H1 (cell line): ENCODE results near the gene NFIC. TPM values are rescaled to one million over a fixed set of nuclear protein-coding genes. Genes with fewer than 3 reads are reported as not detected.

Source experiments
- CTCF ChIA-PET: fragments of 300-600 bp; sonication (Branson Sonifier 250); formaldehyde crosslinking; loops from one replicate; lab custom pipeline; 2021; ENCODE audit not compliant: partially characterized antibody; lab: Charles Lee
- POLR2A ChIA-PET: fragments of 300-600 bp; sonication (Branson Sonifier 250); formaldehyde crosslinking; loops from one replicate; lab custom pipeline; 2021; ENCODE audit warnings: inconsistent platforms; ENCODE audit not compliant: partially characterized antibody; lab: Charles Lee
- DNase-seq, 2 experiments: peaks; one replicate each; pipeline versions ENCODE4 v3.0.0 to v3.0.0-alpha.2; 2010 to 2022; ENCODE audit warnings: low spot score in 2 of 2, low read depth in 1 of 2, mixed read lengths in 1 of 2
- FAIRE-seq: peaks from 2 replicates; lab custom pipeline; 2011; peaks lifted over from hg19 to GRCh38; lab: Jason Lieb, UNC
- H2AFZ ChIP-seq: 2 replicates; pipeline ENCODE4 v1.8.1; 2012; ENCODE audit warnings: low read length, inconsistent platforms
- H2AK5ac ChIP-seq: 2 replicates; pipeline ENCODE4 v1.6.1; 2013; ENCODE audit warnings: low read depth, low read length
- H2BK120ac ChIP-seq: replicated peaks from 2 replicates; pipeline ENCODE3; 2013; ENCODE audit warnings: low read depth, low read length, inconsistent platforms
- H2BK12ac ChIP-seq: 2 replicates; pipeline ENCODE4 v1.6.1; 2013; ENCODE audit warnings: low read depth, low read length
- H2BK15ac ChIP-seq: 2 replicates; pipeline ENCODE4 v1.6.1; 2013; ENCODE audit warnings: low read length
- H2BK20ac ChIP-seq: 2 replicates; pipeline ENCODE4 v1.6.1; 2013; ENCODE audit warnings: low read length
- H2BK5ac ChIP-seq: 2 replicates; pipeline ENCODE4 v1.6.1; 2013; ENCODE audit warnings: low read depth, low read length
- H3K14ac ChIP-seq: 2 replicates; pipeline ENCODE4 v1.6.1; 2013; ENCODE audit warnings: inconsistent platforms; ENCODE audit not compliant: insufficient read length
- H3K18ac ChIP-seq: 2 replicates; pipeline ENCODE4 v1.6.1; 2013; ENCODE audit warnings: low read length; ENCODE audit errors: extremely low read depth
- H3K23ac ChIP-seq: 2 replicates; pipeline ENCODE4 v1.6.1; 2013; ENCODE audit warnings: inconsistent platforms; ENCODE audit not compliant: insufficient read length
- H3K23me2 ChIP-seq: 2 replicates; pipeline ENCODE4 v1.6.1; 2013; ENCODE audit warnings: low read depth, low read length
- H3K27ac ChIP-seq: 2 replicates; pipeline ENCODE4 v1.6.1; 2011; ENCODE audit warnings: low read depth, low read length, inconsistent platforms
- H3K27me3 ChIP-seq, 4 experiments: replicated peaks in 1 of 4; 1 replicate in 1 of 4; 2 replicates in 3 of 4; pipeline versions ENCODE4 v1.6.1 to v1.8.1; 2011 to 2013; ENCODE audit warnings: low read length in 3 of 4, mild to moderate bottlenecking in 3 of 4, inconsistent platforms in 2 of 4, mixed read lengths in 2 of 4, moderate library complexity in 1 of 4; ENCODE audit not compliant: control insufficient read depth in 3 of 4, insufficient read depth in 3 of 4; ENCODE audit errors: extremely low read depth in 1 of 4
- H3K36me3 ChIP-seq, 4 experiments: 2 replicates each; pipeline versions ENCODE4 v1.6.1 to v1.8.1; 2011 to 2013; ENCODE audit warnings: mild to moderate bottlenecking in 4 of 4, low read length in 3 of 4, moderate library complexity in 2 of 4, control low read depth in 1 of 4, inconsistent platforms in 1 of 4; ENCODE audit not compliant: insufficient read depth in 4 of 4, control insufficient read depth in 2 of 4
- H3K4ac ChIP-seq: replicated peaks from 2 replicates; pipeline ENCODE3; 2013; ENCODE audit warnings: low read length, low read depth, mixed read lengths, inconsistent platforms; ENCODE audit not compliant: insufficient read length
- H3K4me1 ChIP-seq, 4 experiments: replicated peaks in 1 of 4; 1 replicate in 1 of 4; 2 replicates in 3 of 4; pipeline versions ENCODE4 v1.6.1 to v1.8.1; 2011 to 2013; ENCODE audit warnings: low read length in 3 of 4, inconsistent platforms in 2 of 4, mixed read lengths in 1 of 4; ENCODE audit not compliant: insufficient read depth in 4 of 4, control insufficient read depth in 3 of 4
- H3K4me2 ChIP-seq, 2 experiments: 2 replicates each; pipeline versions ENCODE4 v1.6.1 to v1.8.1; 2011 to 2013; ENCODE audit warnings: low read depth in 2 of 2, low read length in 2 of 2, control low read depth in 1 of 2, inconsistent platforms in 1 of 2, mild to moderate bottlenecking in 1 of 2; ENCODE audit not compliant: insufficient read depth in 1 of 2
- H3K4me3 ChIP-seq, 4 experiments: fragments of 200-600, 300-600 bp in 1 of 4; sonication (generic), shearing (Covaris generic), sonication (Bioruptor Twin) in 1 of 4; 2 replicates each; pipeline versions ENCODE4 v1.5.1 to v1.8.1; 2011 to 2016; ENCODE audit warnings: low read length in 4 of 4, low read depth in 3 of 4, control low read depth in 2 of 4, inconsistent platforms in 2 of 4, mild to moderate bottlenecking in 2 of 4, mixed read lengths in 1 of 4, moderate library complexity in 1 of 4; ENCODE audit not compliant: insufficient read depth in 2 of 4; ENCODE audit errors: extremely low read depth in 1 of 4
- H3K56ac ChIP-seq: replicated peaks from 2 replicates; pipeline ENCODE3; 2013; ENCODE audit warnings: low read depth, mild to moderate bottlenecking, mixed read lengths, low read length, inconsistent platforms; ENCODE audit not compliant: insufficient read length
- H3K79me1 ChIP-seq: 2 replicates; pipeline ENCODE4 v1.6.1; 2013; ENCODE audit warnings: low read depth, low read length, control low read depth
- H3K79me2 ChIP-seq, 2 experiments: 2 replicates each; pipeline versions ENCODE4 v1.6.1 to v1.8.1; 2012 to 2013; ENCODE audit warnings: low read length in 2 of 2, mild to moderate bottlenecking in 2 of 2, inconsistent platforms in 1 of 2; ENCODE audit not compliant: insufficient read depth in 2 of 2, control insufficient read depth in 1 of 2
- H3K9ac ChIP-seq, 4 experiments: replicated peaks in 1 of 4; 1 replicate in 1 of 4; 2 replicates in 3 of 4; pipeline versions ENCODE4 v1.6.1 to v1.8.1; 2011 to 2013; ENCODE audit warnings: low read depth in 3 of 4, low read length in 3 of 4, control low read depth in 2 of 4, mild to moderate bottlenecking in 2 of 4, moderate library complexity in 2 of 4, inconsistent platforms in 1 of 4; ENCODE audit errors: extremely low read depth in 1 of 4
- H3K9me3 ChIP-seq, 2 experiments: 2 replicates each; pipeline versions ENCODE4 v1.6.1 to v1.8.1; 2012 to 2013; ENCODE audit warnings: mild to moderate bottlenecking in 2 of 2, moderate library complexity in 2 of 2, control low read depth in 1 of 2, inconsistent platforms in 1 of 2, low read depth in 1 of 2, low read length in 1 of 2, mixed read lengths in 1 of 2; ENCODE audit not compliant: insufficient read depth in 2 of 2
- H4K20me1 ChIP-seq, 2 experiments: replicated peaks in 1 of 2; 2 replicates each; pipeline versions ENCODE3 to v1.8.1; 2011 to 2013; ENCODE audit warnings: inconsistent platforms in 2 of 2, low read length in 2 of 2, mild to moderate bottlenecking in 1 of 2; ENCODE audit not compliant: insufficient read depth in 2 of 2, control insufficient read depth in 1 of 2
- H4K5ac ChIP-seq: 2 replicates; pipeline ENCODE4 v1.6.1; 2013; ENCODE audit warnings: low read length, low read depth, mixed read lengths, inconsistent platforms; ENCODE audit not compliant: insufficient read length
- H4K8ac ChIP-seq: 2 replicates; pipeline ENCODE4 v1.8.0; 2013; ENCODE audit warnings: mild to moderate bottlenecking, moderate library complexity, low read length, inconsistent platforms; ENCODE audit not compliant: insufficient read depth; ENCODE audit errors: extremely low read depth
- H4K91ac ChIP-seq: replicated peaks from 2 replicates; pipeline ENCODE3; 2013; ENCODE audit warnings: low read length, mixed read lengths, inconsistent platforms; ENCODE audit not compliant: insufficient read length
- BRCA1 ChIP-seq: IDR thresholded peaks from 2 replicates; pipeline ENCODE4 v1.6.1; 2012; ENCODE audit warnings: low read depth, low read length, improper control_type of control experiment
- CTBP2 ChIP-seq: IDR thresholded peaks from 2 replicates; pipeline ENCODE4 v1.7.0; 2011; ENCODE audit warnings: borderline replicate concordance, mild to moderate bottlenecking, moderate library complexity, mixed read lengths, low read length; ENCODE audit not compliant: insufficient read depth, insufficient read length
- EZH2 ChIP-seq: fragments of 200-600 bp; sonication (generic); IDR thresholded peaks from 2 replicates; pipeline ENCODE4 v1.7.1; 2012; ENCODE audit warnings: low read depth, mild to moderate bottlenecking, moderate library complexity, low read length, inconsistent platforms; ENCODE audit not compliant: severe bottlenecking
- KDM1A ChIP-seq: fragments of 200-600, 300-600 bp; sonication (generic); IDR thresholded peaks from 2 replicates; pipeline ENCODE4 v1.7.1; 2016; ENCODE audit warnings: mild to moderate bottlenecking, low read length, borderline replicate concordance
- RNF2 ChIP-seq: fragments of 200-900, 300-1000 bp; sonication (generic); IDR thresholded peaks from 2 replicates; pipeline ENCODE4 v1.7.1; 2016; ENCODE audit warnings: borderline replicate concordance, low read depth, mild to moderate bottlenecking, antibody characterized with exemption, low read length; ENCODE audit not compliant: poor library complexity, severe bottlenecking; ENCODE audit errors: missing control alignments
- SUZ12 ChIP-seq: fragments of 200-600 bp; sonication (generic); IDR thresholded peaks from 2 replicates; pipeline ENCODE4 v1.6.1; 2012; ENCODE audit warnings: mild to moderate bottlenecking, inconsistent platforms, low read length, moderate library complexity, mixed read lengths
- WGBS, 2 experiments: shearing (Covaris generic) in 1 of 2; methylation state at CpG; one replicate each; pipeline versions ENCODE4 v1.1.6 to v1.1.7; 2013 to 2015; ENCODE audit warnings: low lambda C conversion rate in 2 of 2, mixed read lengths in 2 of 2, inconsistent platforms in 1 of 2, low coverage in 1 of 2, missing lambda C conversion rate in 1 of 2; ENCODE audit not compliant: insufficient replicate concordance in 2 of 2, insufficient coverage in 1 of 2, insufficient read length in 1 of 2; ENCODE audit errors: extremely low coverage in 1 of 2, missing lambda C conversion rate in 1 of 2; 5-methylcytosine and 5-hydroxymethylcytosine counted together
- polyA plus RNA-seq, 7 experiments: library from polyadenylated mRNA; depleted of rRNA in 3 of 7; stranded (reverse) in 5 of 7; unstranded in 2 of 7; fragments of >200 nt in 5 of 7; fragments of 200-250 nt in 2 of 7; gene quantifications; 1 replicate in 5 of 7; 2 replicates in 1 of 7; 4 replicates in 1 of 7; pipeline versions ENCODE4 v1.2.1 to v1.2.3, GENCODE V29; 2011 to 2013; ENCODE audit warnings: missing spikeins in 2 of 7, mixed read lengths in 2 of 7
- total RNA-seq: library from RNA; stranded (reverse); fragmentation: NEBNext Ultra II Directional; extraction: Animal tissue kit (Norgen Biotek cat#: 25700); gene quantifications from 2 replicates; pipeline ENCODE4 v1.2.1, GENCODE V29; 2021

Gene NFIC
- total and polyA plus RNA-seq, 2 of the 8 experiments (the other 6 are each of a cell fraction or from before 2014, with no cell fraction given), result 0.56 to 3.2 TPM

DNA sequence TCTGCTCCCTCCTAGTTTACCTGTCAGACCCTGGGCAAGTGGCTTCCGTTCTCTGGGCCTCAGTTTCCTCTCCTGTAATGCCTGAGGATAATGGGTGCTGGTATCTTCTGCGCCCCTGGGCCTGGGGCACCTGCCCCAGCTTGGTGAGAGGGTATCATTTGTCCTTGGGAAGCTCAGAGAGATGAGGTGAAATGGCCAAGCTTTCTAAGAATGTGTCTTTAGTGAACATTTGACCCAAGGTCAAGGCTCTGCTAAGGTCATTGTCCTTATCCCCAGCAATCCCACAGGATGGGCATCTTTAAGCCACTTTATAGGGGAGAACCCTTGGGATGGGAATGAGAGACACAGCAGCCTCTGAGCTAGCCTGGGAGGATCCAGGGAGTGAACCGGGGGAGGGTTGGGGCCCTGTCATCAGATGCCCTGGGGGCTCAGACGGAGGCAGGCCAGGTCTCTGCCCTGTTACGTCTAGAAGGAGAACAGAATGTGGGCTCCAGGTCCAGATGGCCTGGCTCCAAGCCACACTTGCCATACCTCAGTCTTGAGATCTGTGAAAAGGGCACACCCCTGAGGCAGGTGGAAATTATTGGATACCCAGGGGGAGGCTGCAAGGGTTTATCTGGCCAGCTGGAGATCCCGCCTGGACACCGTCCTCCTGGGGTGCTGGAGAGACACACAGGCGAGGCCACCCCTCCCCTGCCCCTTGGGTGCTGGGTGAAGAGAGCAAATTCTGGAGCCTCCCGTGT, 1.1 kb upstream of the NFIC start:
- Histone ChIP-seq H3K27me3 (peaks cover 90 to 99% (median 97%) of the 10 kb centered on the region in 4 experiments), H3K79me2 (no peaks in the 10 kb centered on the region), H2BK12ac (no peak overlapping the region), H3K79me1 (no peaks in the 10 kb centered on the region), H3K4me3 (peak overlapping the region in 1 of 4 experiments; percentile 55; a peak in 2 of 8 replicates), H4K20me1 (peaks cover 8 to 35% of the 10 kb centered on the region in 2 experiments), H3K23ac (no peak overlapping the region), H3K9ac (no peak overlapping the region), H2AFZ (no peak overlapping the region), H4K8ac (no peak overlapping the region), H3K14ac (no peak overlapping the region), H2BK5ac (no peak overlapping the region), H3K9me3 (no peaks in the 10 kb centered on the region; a peak in 1 of 4 replicates), H2BK120ac (no peak overlapping the region), H3K4me2 (peak overlapping the region; percentile 59 to 79), H3K36me3 (peaks cover 0 to 7% (median 0%) of the 10 kb centered on the region in 4 experiments; a peak in 1 of 8 replicates), H2BK20ac (no peak overlapping the region), H4K91ac (no peak overlapping the region), H2AK5ac (no peak overlapping the region), H3K18ac (no peak overlapping the region; the same call in 1 of the 2 replicates), H3K4me1 (peaks cover 9 to 26% (median 12%) of the 10 kb centered on the region in 4 experiments; a peak in 6 of 7 replicates), H3K56ac (no peak overlapping the region), H4K5ac (no peak overlapping the region), H3K4ac (no peak overlapping the region), H3K23me2 (peaks cover 11% of the 10 kb centered on the region; the same call in 1 of the 2 replicates), H2BK15ac (no peak overlapping the region), H3K27ac (no peak overlapping the region)
- POLR2A ChIA-PET, result interaction anchor here (1.1 to 1.5 kb wide), 2 partner anchors 9 to 80 kb away, joined by 3 to 4 read pairs; no protein-coding TSS in a partner anchor
- CTCF ChIA-PET, result interaction anchor here (0.5 to 2.3 kb wide), 10 partner anchors 10 to 141 kb away, joined by 3 to 9 read pairs (median 3); no protein-coding TSS in a partner anchor
- DNase-seq, result no peak
- 12% methylated on average over 9 of the region's 9 CpGs; no CpG with 5 or more reads in 1 of the 2 experiments for WGBS, 2 experiments
- no peak for FAIRE-seq
- peak; percentile 78; the same call in 1 of the 2 replicates for TF ChIP-seq KDM1A
- TF ChIP-seq RNF2, result peak; percentile 66
- peak; percentile 24; the same call in 1 of the 2 replicates for TF ChIP-seq SUZ12
- peak; percentile 16 for TF ChIP-seq EZH2
- peak; percentile 36 for TF ChIP-seq CTBP2
- TF ChIP-seq BRCA1, result no peak
